ENCODE measurements around the gene ITLN1. TPM values are rescaled to one million over a fixed set of nuclear protein-coding genes. Genes with fewer than 3 reads are reported as not detected.

The ITLN1 gene
- total and polyA plus RNA-seq, 4 donors, result 0.86 to 110 (median 2.5) TPM

DNA sequence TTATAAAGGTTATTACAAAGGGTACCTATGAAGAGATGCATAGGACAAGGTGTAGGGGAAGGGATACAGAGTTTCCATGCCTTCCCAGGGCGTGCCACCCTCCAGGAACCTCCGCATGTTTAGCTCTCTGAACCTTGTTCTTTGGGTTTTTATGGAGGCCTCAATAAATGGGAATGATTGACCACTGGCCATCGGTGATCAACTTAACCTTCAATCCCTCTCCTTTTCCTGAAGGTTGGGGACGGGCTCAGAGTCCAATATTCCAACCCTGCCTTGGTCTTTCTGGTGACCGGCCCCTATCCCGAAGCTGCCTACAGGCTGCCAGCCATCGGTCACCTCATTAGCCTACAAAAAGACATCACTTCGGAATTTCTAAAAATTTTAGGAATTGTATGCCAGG, 34.0 kb downstream of the ITLN1 start:
- Histone ChIP-seq H3K9me3 (ENCODE audit: control insufficient read depth in 4 of 4, insufficient read depth in 3 of 4, low read length in 3 of 4) (peaks cover 0 to 2% (median 0%) of the 10 kb centered on the region in 4 donors), H3K4me3 (no peak overlapping the region), H3K36me3 (ENCODE audit: control insufficient read depth in 4 of 4, insufficient read depth in 4 of 4, low read length in 4 of 4) (no peaks in the 10 kb centered on the region), H3K27ac (ENCODE audit: low read depth in 1 of 2, low read length in 1 of 2) (no peak overlapping the region), H3K27me3 (ENCODE audit: control insufficient read depth in 3 of 3, insufficient read depth in 3 of 3, low read length in 2 of 3) (peaks cover 0 to 4% (median 0%) of the 10 kb centered on the region in 3 donors), H3K9ac (ENCODE audit: insufficient read depth in 1 of 2, low read length in 2 of 2) (no peak overlapping the region), H3K4me1 (ENCODE audit: control insufficient read depth in 5 of 5, insufficient read depth in 5 of 5, low read length in 5 of 5) (no peaks in the 10 kb centered on the region)
- no peak for TF ChIP-seq CTCF (IDR thresholded peaks at IDR 0.05; ENCODE audit: control extremely low read depth, extremely low read depth)
- DNase-seq (no peak), ATAC-seq (ENCODE audit: insufficient read depth, low FRiP score) (no peak)
- WGBS, 2 donors, result 91 to 94% methylated on average over 8 of the region's 8 CpGs

GRCh38 chr1:160850541-160850940, 34.4 kb downstream of the ITLN1 start:
- H3K4me1 ChIP-seq (ENCODE audit: control insufficient read depth in 5 of 5, insufficient read depth in 5 of 5, low read length in 5 of 5), result no peaks in the 10 kb centered on the region
- DNase-seq, result no peak
- 80 to 83% methylated on average over 5 of the region's 5 CpGs for WGBS, 2 donors
- no peak for ATAC-seq (ENCODE audit: insufficient read depth, low FRiP score)
- H3K9me3 ChIP-seq (ENCODE audit: control insufficient read depth in 4 of 4, insufficient read depth in 3 of 4, low read length in 3 of 4), result peaks cover 0 to 2% (median 0%) of the 10 kb centered on the region in 4 donors
- TF ChIP-seq CTCF (IDR thresholded peaks at IDR 0.05; ENCODE audit: control extremely low read depth, extremely low read depth), result no peak
- H3K36me3 ChIP-seq (ENCODE audit: control insufficient read depth in 4 of 4, insufficient read depth in 4 of 4, low read length in 4 of 4), result no peaks in the 10 kb centered on the region
- no peak overlapping the region for H3K27ac ChIP-seq (ENCODE audit: low read depth in 1 of 2, low read length in 1 of 2)
- H3K27me3 ChIP-seq (ENCODE audit: control insufficient read depth in 3 of 3, insufficient read depth in 3 of 3, low read length in 2 of 3), result peaks cover 0 to 4% (median 0%) of the 10 kb centered on the region in 3 donors
- H3K9ac ChIP-seq (ENCODE audit: insufficient read depth in 1 of 2, low read length in 2 of 2), result no peak overlapping the region
- no peak overlapping the region for H3K4me3 ChIP-seq

DNA sequence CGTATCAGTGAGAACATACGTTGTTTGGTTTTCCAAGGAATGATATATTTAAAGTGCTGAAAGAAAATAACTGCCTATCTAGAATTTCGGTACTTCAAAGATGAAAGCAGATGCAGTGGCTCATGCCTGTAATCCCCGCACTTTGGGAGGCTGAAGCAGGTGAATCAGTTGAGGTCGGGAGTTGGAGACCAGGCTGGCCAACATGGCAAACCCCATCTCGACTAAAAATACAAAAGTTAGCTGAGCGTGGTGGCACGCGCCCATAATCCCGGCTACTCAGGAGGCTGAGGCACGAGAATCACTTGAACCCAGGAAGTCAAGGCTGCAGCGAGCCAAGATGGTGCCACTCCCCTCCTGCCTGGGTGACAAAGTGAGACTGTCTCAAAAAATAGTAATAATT, 38.7 kb downstream of the ITLN1 start:
- WGBS, 2 donors, result 92 to 94% methylated on average over 12 of the region's 12 CpGs

More for the DNA sequence above, 38.7 kb downstream of the ITLN1 start:
- Histone ChIP-seq H3K27ac (ENCODE audit: low read depth in 1 of 2, low read length in 1 of 2) (no peak overlapping the region), H3K36me3 (ENCODE audit: control insufficient read depth in 4 of 4, insufficient read depth in 4 of 4, low read length in 4 of 4) (no peaks in the 10 kb centered on the region), H3K4me3 (no peak overlapping the region), H3K9me3 (ENCODE audit: control insufficient read depth in 4 of 4, insufficient read depth in 3 of 4, low read length in 3 of 4) (peaks cover 0 to 2% (median 0%) of the 10 kb centered on the region in 4 donors), H3K4me1 (ENCODE audit: control insufficient read depth in 5 of 5, insufficient read depth in 5 of 5, low read length in 5 of 5) (peaks cover 0 to 2% (median 0%) of the 10 kb centered on the region in 5 donors), H3K9ac (ENCODE audit: insufficient read depth in 1 of 2, low read length in 2 of 2) (no peak overlapping the region), H3K27me3 (ENCODE audit: control insufficient read depth in 3 of 3, insufficient read depth in 3 of 3, low read length in 2 of 3) (peaks cover 0 to 6% (median 0%) of the 10 kb centered on the region in 3 donors)
- no peak for DNase-seq
- no peak for TF ChIP-seq CTCF (IDR thresholded peaks at IDR 0.05; ENCODE audit: control extremely low read depth, extremely low read depth)
- ATAC-seq (ENCODE audit: insufficient read depth, low FRiP score), result no peak
